GM18502 (cell line): ENCODE results near the gene CHPF.

Experiments
- ATAC-seq: cut with Tn5 transposase; IDR thresholded peaks from one replicate; pipeline ENCODE4 v1.9.1; 2021; ENCODE audit warnings: mild to moderate bottlenecking; ENCODE audit not compliant: unreplicated experiment, poor library complexity

The CHPF gene

DNA sequence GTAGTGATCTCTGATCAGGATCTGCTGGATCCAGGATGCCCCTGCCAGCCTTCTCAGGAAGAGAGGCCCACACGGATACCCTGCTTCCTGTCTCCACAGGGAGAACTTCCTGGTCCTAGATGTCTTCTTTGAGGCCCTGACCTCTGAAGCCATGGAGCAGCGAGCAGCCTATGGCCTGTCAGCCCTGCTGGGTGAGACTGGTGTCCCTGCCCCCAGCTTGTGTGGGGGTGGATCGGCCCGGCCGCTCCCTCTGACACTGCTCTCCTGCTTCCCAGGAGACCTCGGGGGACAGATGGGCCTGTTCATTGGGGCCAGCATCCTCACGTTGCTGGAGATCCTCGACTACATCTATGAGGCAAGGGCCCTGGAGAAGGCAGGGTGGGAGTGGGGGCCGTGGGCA, 6.6 kb downstream of the CHPF start:
- ATAC-seq, result no peak

DNA sequence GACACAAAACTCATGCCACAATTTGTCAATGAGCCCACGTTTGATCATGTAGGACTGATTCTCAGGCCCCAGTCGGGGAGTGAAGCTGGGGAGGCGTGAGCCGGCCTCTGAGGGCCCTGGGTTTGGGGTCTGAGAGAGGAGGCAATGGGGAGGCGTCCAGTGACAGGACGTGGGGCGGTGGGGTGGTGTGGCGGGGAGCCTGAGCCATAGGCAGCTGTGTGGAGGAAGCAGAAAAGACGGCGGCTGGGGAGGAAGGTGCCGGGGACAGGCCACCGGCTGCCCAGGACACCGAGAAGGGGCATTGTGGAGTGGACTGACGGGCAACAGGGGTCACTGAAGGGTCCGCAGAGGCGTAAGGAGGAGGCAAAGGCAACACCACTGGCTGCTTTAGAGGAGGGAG, 7.2 kb downstream of the CHPF start:
- ATAC-seq, result no peak

DNA sequence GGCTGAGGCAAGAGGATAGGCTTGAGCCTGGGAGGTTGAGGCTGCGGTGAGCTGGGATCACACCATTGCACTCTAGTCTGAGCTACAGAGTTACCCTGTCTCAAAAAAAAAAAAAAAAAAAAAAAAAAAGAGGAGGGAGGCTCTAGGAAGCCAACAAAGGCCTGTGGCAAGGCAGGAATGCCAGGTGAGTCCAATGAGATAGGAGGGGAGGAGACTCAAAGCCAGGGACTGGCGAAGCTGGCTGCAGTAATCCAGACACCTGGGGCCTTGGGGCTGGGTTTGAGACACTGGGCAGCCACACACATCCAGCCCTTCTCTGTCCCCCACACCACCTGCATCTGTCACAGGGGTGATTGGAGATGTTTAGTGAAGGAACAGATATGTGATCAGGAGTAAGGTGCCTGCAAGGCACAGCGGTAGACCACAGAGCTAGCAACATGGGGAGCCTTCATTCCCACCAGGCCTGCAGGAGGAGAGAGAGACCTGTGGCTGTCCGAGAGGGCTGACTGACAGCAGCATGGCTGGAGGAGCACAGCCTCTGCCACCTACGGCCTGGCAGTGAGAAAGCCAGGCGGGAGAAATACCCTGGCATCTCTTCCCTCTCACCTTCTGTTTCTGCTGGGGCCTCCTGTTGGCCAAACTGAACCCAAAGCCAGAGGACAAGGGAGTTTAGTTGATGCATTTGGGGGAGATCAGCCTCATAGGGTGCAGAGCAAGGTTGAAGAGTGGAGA, 9.5 kb downstream of the CHPF start:
- no peak for ATAC-seq

DNA sequence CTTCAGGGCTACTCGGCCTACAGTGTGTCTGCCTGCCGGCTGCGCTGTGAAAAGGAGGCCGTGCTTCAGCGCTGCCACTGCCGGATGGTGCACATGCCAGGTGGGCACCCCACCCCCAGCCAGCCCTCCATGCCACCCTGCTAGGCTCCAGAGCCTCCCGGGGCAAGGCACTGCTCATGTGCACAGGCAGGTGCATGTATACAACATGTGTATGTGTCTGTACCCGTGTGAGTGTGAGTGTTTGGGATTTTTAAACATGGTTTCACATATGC, 11.3 kb downstream of the CHPF start:
- ATAC-seq, result no peak

DNA sequence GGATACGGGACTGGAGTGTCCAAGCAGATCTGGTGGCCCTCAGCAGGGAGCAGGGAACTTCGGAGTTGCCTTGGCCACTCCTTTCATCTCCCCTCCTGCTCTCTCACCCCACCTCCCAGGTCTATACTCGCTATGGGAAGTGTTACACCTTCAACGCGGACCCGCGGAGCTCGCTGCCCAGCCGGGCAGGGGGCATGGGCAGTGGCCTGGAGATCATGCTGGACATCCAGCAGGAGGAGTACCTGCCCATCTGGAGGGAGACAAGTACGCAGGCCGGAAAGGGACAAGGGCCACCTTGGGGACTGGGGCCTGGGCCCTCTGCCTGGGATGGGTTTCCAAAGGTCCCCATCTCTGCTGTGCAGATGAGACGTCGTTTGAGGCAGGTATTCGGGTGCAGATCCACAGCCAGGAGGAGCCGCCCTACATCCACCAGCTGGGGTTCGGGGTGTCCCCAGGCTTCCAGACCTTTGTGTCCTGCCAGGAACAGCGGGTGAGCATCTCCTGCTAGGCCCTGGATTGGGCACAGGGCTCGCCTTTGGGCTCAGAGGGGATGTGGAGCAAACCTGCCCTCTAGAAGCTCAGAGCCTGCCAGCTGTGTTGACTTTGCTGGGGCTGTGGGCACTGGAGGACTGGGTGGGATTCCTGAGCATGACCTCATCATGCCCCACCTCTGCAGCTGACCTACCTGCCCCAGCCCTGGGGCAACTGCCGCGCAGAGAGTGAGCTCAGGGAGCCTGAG, 11.8 kb downstream of the CHPF start:
- no peak for ATAC-seq

DNA sequence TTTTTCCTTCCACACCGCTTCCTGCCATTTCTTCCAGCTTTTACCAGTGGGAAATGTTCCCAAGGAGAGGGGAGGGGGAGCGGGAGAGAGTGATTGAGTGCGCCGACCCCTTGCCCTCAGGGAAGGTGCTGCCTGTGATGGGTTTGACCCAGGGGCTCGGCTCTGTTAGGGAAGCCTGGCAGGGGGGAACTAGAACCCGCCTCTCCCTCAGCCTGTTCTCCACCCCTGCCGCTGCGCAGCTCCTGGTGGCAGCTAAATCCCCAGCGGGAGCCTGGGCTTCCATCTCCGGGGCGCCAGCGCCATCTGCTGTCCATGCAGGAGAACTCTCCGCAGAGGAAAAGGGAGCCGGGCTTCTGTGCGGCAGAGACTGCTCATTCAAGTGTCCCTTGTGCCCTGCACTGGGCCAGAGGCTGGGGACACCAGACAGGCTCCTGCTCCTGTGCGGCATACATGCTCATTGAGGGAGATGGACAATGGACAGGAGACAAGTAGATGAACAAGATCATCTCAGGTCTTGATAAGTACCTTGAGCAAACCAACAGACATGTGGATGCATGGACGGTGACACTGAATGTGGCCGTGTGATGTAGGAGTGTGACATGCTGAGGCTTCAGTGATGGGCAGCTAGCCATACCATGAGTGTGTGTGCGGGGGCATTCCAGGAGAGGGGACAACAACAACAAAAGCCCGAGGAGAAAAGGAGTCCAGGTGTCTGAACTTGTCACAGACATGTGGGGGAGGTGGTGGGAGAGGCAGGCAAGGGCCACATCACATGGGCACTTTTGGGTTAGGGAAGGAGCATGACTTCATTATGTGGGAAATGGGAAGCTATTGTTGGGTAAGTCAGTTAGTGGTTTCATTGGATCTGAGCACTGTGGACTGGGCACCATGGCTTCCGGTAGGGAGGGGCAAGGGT, 13.3 kb downstream of the CHPF start:
- ATAC-seq, result peak; percentile 91

DNA sequence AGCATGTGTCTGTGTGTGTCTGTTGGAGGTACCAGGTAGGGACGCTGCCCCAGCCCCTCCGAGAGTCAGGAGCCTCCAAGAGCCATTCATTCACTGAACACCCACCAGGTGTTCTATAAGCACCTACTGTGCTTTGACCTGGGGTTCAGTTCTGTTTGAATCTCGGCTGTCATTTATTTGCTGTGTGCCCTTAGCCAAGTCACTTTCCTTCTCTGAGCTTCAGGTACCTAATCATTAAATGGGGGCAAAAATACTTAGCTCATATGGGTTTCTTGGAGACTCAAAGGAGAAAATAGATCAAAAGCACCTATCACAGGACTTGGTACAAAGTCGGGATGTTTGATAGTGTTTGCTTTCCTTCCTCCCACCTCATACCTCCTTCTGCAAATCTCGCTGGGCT, 16.1 kb downstream of the CHPF start:
- no peak for ATAC-seq

DNA sequence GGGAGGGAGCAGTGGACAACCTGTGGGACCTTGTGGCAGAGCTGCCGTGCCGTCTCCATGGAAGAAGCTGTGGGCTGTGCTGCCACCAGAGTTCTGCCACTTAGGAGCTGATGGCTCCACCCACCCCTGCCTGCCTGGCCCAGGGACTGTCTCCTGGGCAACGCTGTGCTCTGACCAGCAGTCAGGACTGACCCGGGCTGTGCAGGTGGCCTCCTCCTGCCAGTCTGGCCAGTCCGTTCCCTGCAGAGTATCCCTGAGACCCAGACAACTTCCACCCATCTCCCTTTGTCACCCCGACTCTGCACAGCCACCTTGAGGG, 16.6 kb downstream of the CHPF start:
- no peak for ATAC-seq

DNA sequence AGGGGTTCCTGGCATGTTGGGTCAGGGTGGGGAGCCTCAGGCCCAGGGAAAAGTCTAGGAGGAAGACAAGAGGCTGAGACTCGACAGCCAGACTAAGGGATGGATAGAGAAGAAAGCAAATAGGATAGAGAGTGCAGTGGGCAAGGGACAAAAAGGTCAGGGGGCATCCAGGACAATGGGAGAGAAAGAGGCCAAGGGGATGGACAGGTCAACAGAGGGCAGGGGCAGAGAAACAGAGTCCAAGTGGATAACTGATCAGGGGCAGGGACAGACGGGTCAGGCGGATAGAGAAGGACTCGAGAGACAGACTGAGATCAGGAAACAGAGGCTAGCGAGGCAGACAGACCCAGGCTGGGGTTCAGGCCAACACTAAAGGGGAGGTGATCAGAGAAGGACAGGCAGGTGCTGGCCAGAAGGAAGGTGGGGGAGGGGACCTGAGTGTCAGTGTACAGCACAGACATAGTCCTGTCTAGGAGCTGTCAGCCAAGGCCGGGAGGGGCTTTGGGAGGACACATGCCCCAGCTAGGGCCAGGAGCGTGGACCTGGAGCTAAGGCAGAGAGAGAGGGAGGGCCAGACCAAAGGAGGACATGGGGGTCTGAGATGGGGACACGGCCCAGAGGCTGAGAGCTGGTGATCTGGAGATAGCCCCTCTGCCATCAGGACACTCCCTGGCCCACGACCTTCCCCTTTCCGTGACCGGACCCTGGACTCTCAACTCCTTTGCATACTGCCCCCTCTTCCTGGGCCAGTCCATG, 17.1 kb downstream of the CHPF start:
- no peak for ATAC-seq

DNA sequence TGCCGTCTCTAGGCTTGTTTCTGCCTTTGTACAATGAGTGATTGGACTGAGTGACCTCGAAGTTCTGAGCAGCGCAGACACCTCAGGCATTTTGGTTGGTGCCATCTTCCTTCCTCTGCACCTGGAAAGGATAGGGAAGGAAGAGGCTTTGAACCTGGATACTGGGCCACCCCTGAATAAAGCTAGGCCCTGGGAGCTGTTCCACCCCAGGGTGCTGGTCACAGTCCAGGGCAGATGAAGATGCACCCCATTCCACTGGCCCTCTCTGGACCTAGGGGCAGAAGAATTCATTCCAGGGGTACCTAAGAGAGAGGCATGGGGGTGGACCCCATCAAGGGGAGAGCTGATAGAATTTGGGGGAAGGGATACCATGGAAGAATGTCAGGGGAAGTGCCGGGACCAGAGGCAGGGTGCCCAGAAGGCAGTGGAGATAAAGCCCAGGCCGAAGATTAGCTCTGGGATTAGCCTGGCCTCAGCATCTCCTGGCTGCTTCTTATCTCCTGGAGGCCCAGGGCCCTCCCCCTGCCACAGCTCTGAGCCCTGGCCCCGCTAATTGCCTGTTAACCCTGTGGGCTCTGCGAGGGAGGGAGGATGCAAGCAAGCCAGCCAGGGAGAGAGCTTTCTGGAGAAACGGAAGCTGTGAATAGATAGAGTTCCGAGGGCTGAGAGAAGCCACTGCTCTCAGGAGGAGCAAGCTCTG, 17.9 kb downstream of the CHPF start:
- ATAC-seq, result no peak

DNA sequence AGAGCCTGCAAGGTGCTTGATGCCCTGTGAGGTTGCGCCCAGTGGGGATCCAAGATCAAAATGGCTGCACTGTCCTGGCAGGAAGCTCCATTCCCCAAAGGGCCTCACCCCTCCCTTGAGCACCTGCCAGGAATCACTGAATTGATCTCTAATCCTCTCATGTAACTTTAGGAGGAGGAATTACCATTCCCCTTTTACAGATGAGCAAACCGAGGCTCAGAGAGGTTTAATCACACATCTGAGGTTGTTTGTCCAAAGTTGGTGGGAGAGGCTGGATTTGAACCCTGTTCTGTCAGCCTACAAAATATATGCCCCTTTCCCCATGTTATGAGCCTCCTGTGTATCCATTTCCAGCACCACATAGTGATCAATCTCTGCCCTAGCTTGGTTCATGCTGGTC, 18.8 kb downstream of the CHPF start:
- ATAC-seq, result no peak

DNA sequence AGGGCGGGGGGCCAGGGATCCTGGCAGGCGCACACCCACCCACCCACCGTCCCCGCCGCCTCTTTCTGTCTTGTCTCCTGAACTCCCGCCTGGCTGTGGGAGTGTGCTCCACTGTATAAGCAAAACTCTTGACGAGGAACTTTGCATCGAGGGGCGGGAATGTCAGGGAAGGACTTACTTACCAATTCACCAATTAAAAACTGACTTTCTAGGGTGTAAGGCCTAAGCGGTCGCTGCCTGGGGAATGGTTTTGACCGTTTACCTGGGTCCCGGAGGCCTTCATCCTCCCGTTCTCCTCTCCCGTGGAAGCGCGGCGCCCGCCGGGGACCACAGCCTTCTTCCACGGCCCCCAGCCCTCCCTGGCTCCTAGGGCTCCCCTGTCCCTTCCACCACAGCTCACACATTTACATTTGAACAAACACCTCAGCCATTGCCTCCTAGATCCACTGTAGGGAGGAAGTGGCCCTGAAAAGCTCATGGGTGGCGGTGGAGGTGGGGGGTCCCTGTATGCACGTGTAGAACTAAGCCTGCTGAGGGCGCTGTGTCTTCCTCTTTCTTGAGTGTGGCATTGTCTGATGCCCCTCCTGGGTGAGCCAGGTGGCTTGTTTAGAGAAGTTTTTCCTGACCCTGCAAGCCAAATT, 20.5 kb downstream of the CHPF start:
- no peak for ATAC-seq

DNA sequence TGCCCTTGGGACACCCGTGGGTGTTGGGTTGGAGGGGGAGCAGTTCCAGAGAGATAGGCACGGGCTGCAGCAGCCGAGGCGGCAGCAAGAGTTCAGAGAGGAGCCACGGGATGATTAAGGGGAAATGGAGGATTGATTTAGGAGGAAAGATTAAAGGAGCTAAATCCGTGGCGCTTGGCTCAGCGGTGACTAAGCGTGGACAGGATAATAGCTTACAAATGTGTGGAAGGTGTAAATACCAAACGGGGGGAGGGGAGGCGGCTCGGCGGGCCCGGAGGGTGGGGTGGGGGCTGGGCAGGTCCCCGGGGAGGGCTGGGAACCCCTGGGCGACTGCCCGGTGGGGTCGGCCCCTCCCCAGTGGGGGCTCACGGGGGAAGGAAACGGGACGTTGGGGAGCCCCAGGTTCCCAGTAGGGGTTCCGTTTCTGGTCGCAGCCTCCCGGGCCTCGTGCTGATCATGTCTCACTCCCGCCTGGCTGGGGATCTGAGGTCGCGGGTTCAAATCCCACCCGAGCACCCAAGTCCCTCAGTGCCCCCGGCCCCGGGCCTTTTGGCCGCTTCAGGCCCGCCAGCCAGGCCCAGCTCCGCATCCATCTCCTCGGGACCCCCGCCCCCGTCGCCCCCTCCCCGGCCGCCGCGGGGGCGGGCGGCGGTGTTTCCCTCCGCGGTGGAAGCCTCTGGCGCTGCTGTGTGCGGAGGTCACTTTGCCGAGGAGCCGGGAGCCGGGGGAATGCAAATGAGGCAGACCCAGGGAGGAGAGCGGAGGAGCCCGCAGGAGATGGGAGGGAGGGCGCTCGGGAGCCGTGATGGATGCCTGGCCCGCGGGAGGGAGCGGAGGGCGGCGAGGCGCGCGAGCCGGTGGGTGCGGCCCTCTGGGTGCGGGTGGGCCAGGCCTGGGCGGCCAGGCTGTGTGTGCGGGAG, 21.2 kb downstream of the CHPF start:
- no peak for ATAC-seq

DNA sequence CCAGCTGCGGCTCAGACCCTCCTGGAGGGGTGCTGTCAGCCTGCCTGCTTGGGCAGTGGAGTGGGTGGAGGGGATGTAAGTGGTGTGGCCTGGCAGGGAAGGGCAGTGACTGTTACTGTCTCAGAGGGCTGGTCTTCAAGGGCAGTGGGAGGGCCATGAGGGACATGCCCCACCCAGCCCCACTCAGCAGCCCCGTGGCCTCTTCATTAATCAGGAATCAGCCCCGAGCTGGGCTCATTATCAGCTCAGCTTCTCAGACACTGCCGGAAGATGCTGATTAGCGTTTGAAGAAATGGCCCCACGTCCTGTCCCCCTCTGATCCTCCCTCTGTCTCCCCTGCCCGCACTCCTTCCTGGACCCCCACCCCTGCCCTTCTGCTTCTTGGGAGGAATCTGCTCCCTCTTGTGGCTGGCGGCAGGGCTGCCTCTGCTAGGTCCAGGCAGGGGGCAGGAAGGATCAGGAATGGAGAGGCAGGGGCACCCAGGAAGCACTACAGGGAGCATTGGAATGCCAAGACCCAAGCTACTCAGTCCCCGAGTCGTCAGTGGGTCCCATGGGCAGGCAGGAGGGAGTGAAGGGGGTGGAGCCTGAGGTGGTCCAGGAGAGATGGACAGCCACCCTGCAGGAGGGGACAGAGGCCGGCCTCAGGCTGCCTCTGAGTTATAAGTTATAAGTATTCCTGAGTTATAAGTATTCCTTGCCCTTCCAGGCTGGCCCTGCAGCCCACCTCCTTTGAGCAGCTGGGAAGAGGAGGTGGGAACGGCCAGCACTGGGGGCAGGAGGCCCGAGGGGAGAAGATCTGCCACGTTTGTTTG, 22.3 kb downstream of the CHPF start:
- no peak for ATAC-seq

DNA sequence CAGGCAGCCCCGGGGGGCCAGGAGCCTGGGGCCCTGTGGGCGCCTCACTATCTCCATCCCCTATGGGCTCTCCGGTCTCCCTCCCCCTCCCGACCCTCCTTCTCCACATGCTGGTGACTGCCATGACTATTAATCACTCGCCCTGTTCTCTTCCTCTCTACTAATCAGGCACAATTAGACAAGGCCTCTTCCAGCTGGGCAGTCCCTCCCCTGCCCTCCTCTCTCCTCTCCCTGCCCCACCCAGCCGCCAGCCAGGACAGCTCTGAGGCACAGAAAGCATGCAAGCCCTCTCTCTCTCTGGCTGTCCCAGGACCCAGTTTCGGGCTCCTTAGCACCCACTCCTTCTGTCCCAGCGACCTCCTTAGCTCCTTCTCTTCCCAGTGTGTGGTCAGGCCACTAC, 23.5 kb downstream of the CHPF start:
- ATAC-seq, result no peak

DNA sequence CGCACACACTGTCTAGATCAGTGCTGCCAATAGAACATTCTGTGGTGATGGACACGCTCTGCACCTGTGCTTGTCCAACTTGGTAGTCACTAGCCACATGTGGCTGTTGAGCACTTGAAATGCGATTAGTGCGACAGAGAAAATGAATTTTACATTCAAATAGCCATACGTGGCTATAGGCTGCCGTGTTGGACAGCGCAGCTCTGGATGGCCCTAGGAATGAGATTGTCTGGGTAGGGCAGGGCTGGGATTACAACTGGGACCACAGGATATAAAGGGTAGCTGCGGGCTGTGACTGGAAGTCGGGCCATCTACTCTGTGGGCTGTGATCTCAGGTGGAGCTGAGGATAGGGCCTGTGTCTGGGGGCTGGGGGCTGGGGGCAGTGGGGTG, 24.1 kb downstream of the CHPF start:
- no peak for ATAC-seq

DNA sequence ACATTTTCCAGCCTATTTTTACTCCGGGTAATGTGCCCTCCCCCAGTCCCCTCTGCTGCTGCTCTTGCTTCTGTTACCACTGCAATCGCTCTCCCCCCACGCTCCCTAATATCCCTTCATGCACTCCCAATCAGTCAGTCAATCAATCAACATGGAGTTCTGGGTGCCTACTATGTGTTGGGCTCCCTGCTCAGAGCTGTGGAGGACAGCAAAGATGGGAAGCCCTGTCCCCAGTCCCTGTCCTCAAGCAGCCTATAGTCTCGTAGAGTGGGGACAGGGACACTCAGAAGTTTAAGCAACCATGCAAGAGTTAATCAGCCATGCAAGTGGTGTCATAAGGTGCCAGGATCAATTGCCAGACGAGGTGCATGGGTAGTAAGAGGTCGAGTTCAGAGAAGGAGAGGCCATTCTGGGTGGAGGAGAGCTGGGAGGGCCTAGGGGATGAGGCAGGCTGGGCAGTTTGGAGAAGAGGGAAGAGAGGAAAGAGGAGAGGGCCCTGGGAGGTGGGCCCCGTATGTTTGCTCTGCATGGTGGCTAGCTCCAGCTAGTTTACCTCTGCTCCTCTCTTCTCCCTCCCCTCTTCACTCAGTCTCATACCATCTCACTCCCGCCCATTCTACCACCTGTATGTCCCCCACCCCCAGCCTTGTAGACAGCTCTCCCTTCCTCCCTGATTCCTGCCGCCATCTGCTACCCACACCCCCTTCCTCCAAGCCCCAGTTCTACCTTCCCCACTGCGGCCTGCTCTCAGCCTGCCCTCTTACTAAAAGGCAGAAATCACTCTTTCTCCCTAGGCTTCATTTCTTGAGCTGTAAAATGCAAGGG, 25.4 kb downstream of the CHPF start:
- no peak for ATAC-seq
